Glutamatergic neuron (in vitro differentiated cells): ENCODE data around the gene NHLH1. TPM values are rescaled to one million over a fixed set of nuclear protein-coding genes. Genes with fewer than 3 reads are reported as not detected.

Experiments used
- DNase-seq: peaks from one replicate; pipeline ENCODE4 v3.0.0; 2022
- H3K27ac Mint-ChIP-seq: one replicate; pipeline ENCODE4 v1.8.0; 2020; ENCODE audit warnings: mild to moderate bottlenecking, mixed read lengths, inconsistent platforms; ENCODE audit not compliant: unreplicated experiment
- H3K27me3 Mint-ChIP-seq: one replicate; pipeline ENCODE4 v1.8.0; 2020; ENCODE audit warnings: mild to moderate bottlenecking, moderate library complexity, mixed read lengths, inconsistent platforms; ENCODE audit not compliant: unreplicated experiment
- H3K36me3 Mint-ChIP-seq: one replicate; pipeline ENCODE4 v1.8.0; 2020; ENCODE audit warnings: mild to moderate bottlenecking, mixed read lengths, inconsistent platforms; ENCODE audit not compliant: unreplicated experiment
- H3K4me1 Mint-ChIP-seq: one replicate; pipeline ENCODE4 v1.8.0; 2020; ENCODE audit warnings: mild to moderate bottlenecking, low read depth, mixed read lengths, inconsistent platforms; ENCODE audit not compliant: unreplicated experiment
- H3K4me3 Mint-ChIP-seq: one replicate; pipeline ENCODE4 v1.8.0; 2020; ENCODE audit warnings: mild to moderate bottlenecking, mixed read lengths, inconsistent platforms; ENCODE audit not compliant: unreplicated experiment
- H3K9me3 Mint-ChIP-seq: one replicate; pipeline ENCODE4 v1.8.0; 2020; ENCODE audit warnings: mild to moderate bottlenecking, moderate library complexity, mixed read lengths, inconsistent platforms; ENCODE audit not compliant: unreplicated experiment
- long read RNA-seq: library from polyadenylated mRNA; unstranded; transcript quantifications from one replicate; pipeline ENCODE4 v2.0.0, GENCODE V29; 2020; ENCODE audit not compliant: unreplicated experiment
- total RNA-seq: library from RNA; stranded (reverse); fragmentation: NEBNext Ultra II Directional; extraction: Animal tissue kit (Norgen Biotek cat#: 25700); gene quantifications from one replicate; pipeline ENCODE4 v1.2.1, GENCODE V29; 2021; ENCODE audit not compliant: unreplicated experiment
- TF ChIP-seq, protein P1 (sequence below): fragments of 200-600 bp; sonication (generic); IDR thresholded peaks from one replicate; pipeline ENCODE4 v1.5.0; 2021; ENCODE audit not compliant: partially characterized antibody, unreplicated experiment

Gene NHLH1
- total RNA-seq: 1,198 TPM
- long read RNA-seq, transcript NHLH1-201 (2 exons, 2,563 nt): major isoform, 215 of 362 reads
- long read RNA-seq, partial matches to known transcripts: 122 of 362 reads
- long read RNA-seq, other reads (novel, unspliced or antisense): 25 of 362 reads

DNA sequence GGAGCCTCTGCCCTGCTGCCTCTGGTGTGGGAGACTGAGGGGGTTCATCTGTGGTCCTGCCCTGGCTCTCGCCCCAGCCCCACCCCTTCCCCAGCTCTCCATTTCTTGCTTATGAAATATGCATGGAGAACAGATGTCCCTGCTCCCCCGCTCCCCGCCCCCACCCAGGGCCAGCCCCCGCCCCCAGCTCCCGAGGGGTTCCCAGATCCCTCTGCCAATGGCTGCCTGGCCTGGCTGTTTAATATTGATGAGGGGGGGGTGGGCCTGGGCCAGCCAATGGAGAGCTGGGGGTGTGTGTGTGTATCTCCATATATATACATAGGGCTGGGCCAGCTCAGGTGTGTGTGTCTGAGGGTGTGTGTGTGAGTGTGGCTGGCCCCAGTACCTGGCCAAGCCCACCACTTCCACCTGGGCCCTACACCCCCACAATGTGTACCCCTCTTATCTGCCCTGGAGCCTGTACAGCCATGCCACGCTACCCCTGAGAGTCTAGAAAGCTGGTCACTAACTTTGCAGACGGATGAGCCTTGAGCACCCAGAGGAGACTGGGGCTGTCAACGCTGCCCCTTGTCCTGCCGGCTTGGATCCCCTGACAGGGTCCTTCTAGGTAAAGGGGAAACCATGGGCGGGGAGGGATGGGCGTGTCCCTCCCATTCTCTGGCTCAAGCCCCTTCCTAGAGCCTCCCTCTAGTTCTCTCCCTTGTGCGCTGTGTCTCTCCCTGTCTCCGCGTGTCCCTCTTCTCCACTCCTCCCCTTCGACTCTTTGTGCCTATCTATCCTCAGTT lies at the start of gene NHLH1:
Gene NHLH1, plus strand, starts transcription at position 341 of the 785 bp plus-strand sequence. CDS start 3,661 bp downstream, outside the sequence.
- peak; percentile 91 for DNase-seq
- Mint-ChIP-seq H3K4me1 (peaks cover 42% of the 10 kb centered on the region), H3K27ac (peak within 1 kb of the TSS; percentile 100), H3K4me3 (peak within 1 kb of the TSS; percentile 97), H3K36me3 (peaks cover 15% of the 10 kb centered on the region), H3K9me3 (peaks cover 86% of the 10 kb centered on the region), H3K27me3 (peaks cover 70% of the 10 kb centered on the region)
- TF ChIP-seq, protein P1, sequence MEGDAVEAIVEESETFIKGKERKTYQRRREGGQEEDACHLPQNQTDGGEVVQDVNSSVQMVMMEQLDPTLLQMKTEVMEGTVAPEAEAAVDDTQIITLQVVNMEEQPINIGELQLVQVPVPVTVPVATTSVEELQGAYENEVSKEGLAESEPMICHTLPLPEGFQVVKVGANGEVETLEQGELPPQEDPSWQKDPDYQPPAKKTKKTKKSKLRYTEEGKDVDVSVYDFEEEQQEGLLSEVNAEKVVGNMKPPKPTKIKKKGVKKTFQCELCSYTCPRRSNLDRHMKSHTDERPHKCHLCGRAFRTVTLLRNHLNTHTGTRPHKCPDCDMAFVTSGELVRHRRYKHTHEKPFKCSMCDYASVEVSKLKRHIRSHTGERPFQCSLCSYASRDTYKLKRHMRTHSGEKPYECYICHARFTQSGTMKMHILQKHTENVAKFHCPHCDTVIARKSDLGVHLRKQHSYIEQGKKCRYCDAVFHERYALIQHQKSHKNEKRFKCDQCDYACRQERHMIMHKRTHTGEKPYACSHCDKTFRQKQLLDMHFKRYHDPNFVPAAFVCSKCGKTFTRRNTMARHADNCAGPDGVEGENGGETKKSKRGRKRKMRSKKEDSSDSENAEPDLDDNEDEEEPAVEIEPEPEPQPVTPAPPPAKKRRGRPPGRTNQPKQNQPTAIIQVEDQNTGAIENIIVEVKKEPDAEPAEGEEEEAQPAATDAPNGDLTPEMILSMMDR: no peak

DNA sequence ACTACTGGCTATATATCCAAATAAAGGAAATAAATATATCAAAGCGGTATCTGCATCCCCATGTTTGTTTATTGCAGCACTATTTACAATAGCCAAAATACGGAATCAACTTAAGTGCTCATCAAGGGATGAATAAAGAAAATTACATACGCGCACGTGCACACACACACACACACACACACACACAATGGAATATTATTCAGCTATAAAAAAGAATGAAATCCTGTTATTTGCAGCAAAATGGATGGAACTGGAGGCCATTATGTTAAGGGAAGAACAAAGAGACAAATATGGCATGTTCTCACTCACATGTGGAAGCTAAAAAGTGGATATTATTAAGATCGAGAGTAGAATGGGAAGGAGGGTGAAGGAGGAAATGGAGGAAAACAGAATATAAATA lies 44.0 kb upstream of the NHLH1 start:
- Mint-ChIP-seq H3K4me3 (no peak overlapping the region), H3K36me3 (no peaks in the 10 kb centered on the region), H3K27me3 (no peaks in the 10 kb centered on the region), H3K27ac (no peak overlapping the region), H3K4me1 (no peaks in the 10 kb centered on the region), H3K9me3 (no peaks in the 10 kb centered on the region)
- TF ChIP-seq, protein P1: no peak
- no peak for DNase-seq

GRCh38 chr1:160325252-160325651 lies 41.6 kb upstream of the NHLH1 start:
- TF ChIP-seq, protein P1: no peak
- Mint-ChIP-seq H3K36me3 (no peaks in the 10 kb centered on the region), H3K4me3 (no peak overlapping the region), H3K4me1 (peaks cover 11% of the 10 kb centered on the region), H3K27me3 (no peaks in the 10 kb centered on the region), H3K9me3 (no peaks in the 10 kb centered on the region), H3K27ac (peak overlapping the region; percentile 1)
- DNase-seq: no peak

- no peak for DNase-seq
- no peaks in the 10 kb centered on the region for H3K9me3 Mint-ChIP-seq
- peaks cover 13% of the 10 kb centered on the region for H3K4me1 Mint-ChIP-seq
- H3K27ac Mint-ChIP-seq: no peak overlapping the region
- H3K27me3 Mint-ChIP-seq: no peaks in the 10 kb centered on the region
- H3K4me3 Mint-ChIP-seq: no peak overlapping the region
- TF ChIP-seq, protein P1: no peak
- no peaks in the 10 kb centered on the region for H3K36me3 Mint-ChIP-seq
Measured at GRCh38 chr1:160326418-160326817, 40.5 kb upstream of the NHLH1 start.

DNA sequence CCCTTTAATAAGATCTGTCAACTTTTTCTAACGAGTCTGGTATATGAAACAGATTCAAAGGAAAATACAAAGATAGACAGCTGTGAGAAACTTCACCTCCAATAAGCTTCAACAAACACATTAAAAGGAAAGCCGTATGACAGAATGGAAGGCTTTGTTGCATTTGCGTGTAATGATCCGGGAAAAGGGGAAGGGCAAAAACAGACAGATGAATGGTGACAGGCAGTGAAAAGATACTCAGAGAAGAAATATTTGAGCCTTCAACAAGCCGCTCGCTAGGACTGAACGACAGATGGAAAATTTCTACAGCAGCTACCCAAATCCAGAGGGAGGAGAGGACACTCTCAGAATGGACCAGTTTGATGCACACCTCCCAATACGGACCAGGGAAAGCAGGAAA lies 38.7 kb upstream of the NHLH1 start:
- peak overlapping the region; percentile 67 for H3K4me3 Mint-ChIP-seq
- TF ChIP-seq, protein P1: no peak
- H3K36me3 Mint-ChIP-seq: no peaks in the 10 kb centered on the region
- peak overlapping the region; percentile 36 for H3K27ac Mint-ChIP-seq
- H3K9me3 Mint-ChIP-seq: no peaks in the 10 kb centered on the region
- H3K27me3 Mint-ChIP-seq: no peaks in the 10 kb centered on the region
- no peak for DNase-seq
- peaks cover 13% of the 10 kb centered on the region for H3K4me1 Mint-ChIP-seq
